GM12801 (cell line): ENCODE measurements around the gene ZNF829.

Experiments used
- TF ChIP-seq, protein P1 (sequence below): IDR thresholded peaks from one replicate; pipeline ENCODE4 v1.5.1; 2011; ENCODE audit warnings: control low read depth; ENCODE audit not compliant: insufficient read length; ENCODE audit errors: extremely low read depth

The ZNF829 gene

DNA sequence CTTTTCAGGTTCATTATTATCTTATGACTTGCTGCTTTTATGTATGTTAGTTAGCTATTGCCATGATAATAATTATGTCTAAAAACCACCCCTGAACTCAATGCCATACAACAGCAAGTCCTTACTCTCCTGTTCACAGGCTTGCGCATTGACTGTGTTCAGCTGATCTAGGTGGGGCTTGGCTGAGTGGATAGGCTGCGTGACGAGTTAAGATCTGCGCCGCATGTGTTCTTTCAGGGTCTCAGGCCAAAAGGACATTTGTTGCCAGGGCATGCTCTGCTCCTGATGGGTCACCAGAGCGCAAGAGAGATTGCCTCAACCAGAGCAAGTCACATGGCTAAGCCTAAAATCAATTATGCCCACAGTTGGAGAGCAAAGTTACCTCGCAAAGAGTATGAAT is 900 bp upstream of the ZNF829 start:
- TF ChIP-seq, protein P1, sequence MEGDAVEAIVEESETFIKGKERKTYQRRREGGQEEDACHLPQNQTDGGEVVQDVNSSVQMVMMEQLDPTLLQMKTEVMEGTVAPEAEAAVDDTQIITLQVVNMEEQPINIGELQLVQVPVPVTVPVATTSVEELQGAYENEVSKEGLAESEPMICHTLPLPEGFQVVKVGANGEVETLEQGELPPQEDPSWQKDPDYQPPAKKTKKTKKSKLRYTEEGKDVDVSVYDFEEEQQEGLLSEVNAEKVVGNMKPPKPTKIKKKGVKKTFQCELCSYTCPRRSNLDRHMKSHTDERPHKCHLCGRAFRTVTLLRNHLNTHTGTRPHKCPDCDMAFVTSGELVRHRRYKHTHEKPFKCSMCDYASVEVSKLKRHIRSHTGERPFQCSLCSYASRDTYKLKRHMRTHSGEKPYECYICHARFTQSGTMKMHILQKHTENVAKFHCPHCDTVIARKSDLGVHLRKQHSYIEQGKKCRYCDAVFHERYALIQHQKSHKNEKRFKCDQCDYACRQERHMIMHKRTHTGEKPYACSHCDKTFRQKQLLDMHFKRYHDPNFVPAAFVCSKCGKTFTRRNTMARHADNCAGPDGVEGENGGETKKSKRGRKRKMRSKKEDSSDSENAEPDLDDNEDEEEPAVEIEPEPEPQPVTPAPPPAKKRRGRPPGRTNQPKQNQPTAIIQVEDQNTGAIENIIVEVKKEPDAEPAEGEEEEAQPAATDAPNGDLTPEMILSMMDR, result no peak

GRCh38 chr19:36898422-36898821 is 17.7 kb downstream of the ZNF829 start:
- TF ChIP-seq, protein P1, result no peak

GRCh38 chr19:36894849-36895383 is 21.2 kb downstream of the ZNF829 start:
- TF ChIP-seq, protein P1, result no peak

- TF ChIP-seq, protein P1, result no peak
Observed at GRCh38 chr19:36891768-36892357, 24.2 kb downstream of the ZNF829 start.

GRCh38 chr19:36876993-36877938 is 38.8 kb downstream of the ZNF829 start:
- TF ChIP-seq, protein P1, result no peak

- TF ChIP-seq, protein P1, result no peak
Observed at GRCh38 chr19:36851898-36852297, 64.2 kb downstream of the ZNF829 start.

DNA sequence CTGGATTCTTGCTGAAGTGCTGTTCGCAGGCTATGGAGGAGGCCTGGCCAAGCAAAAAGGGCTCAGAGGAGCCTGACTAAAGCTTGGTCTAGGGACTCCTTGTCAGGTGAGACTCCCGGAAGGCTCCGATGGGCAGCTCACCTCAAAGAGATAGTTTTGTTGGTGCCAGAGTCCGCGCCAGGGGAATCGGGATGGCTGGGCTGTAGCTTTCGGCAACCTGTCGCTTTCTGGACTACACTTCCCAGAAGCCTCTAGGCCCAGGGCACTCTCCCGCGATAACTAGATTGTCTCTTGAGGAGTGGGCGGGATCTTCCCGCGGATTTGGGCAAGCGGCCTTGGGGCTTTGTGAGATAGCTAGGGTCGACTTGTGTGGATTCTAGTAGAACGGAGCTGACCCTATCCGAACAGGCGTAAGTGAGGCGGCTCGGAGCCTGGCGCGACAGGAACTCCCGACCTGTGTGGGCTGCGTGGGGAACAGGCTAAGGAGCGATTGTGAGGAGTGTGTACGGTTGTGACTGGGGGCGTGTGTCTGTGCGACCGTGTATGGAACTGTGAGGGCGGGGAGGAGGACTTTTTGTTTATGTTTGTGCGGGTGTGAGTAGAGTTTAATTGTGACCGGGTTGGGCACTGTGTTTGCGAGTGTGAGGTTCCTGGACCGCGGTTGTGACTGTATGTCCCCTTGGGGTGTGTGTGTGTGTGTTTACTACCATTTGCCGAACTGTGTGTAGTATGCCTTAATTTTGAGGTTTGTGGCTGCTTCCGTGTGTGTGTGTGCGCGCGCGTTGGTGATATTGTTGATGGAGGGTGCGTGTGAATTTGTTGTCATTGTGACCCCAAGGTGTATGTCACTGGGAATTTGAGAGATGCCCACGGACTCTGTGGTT is 65.3 kb downstream of the ZNF829 start, which contains the start of gene ZNF345:
Gene ZNF345, plus strand, starts transcription at position 318 of the 884 bp plus-strand sequence. CDS start 25,955 bp downstream, outside the sequence.
- TF ChIP-seq, protein P1, result no peak
